Breast epithelium (tissue), 4 donors: Measurements from ENCODE around the gene ABCB8. TPM values are rescaled to one million over a fixed set of nuclear protein-coding genes. Genes with fewer than 3 reads are reported as not detected.

Experiments
- DNase-seq, 2 donors: peaks; one replicate each; pipeline ENCODE4 v3.0.0-alpha.2; 2019; ENCODE audit warnings: low spot score in 2 of 2
- H3K27ac ChIP-seq, 2 donors: fragments of 200-600 bp; sonication (generic) in 1 of 2; one replicate each; pipeline ENCODE4 v1.5.1; 2016 to 2019; ENCODE audit warnings: mild to moderate bottlenecking in 1 of 2
- H3K27me3 ChIP-seq, 2 donors: fragments of 200-600 bp; sonication (generic) in 1 of 2; one replicate each; pipeline versions ENCODE4 v1.5.1 to v1.6.0; 2017 to 2019; ENCODE audit warnings: control low read depth in 1 of 2, mild to moderate bottlenecking in 1 of 2
- H3K36me3 ChIP-seq: fragments of 200-600 bp; one replicate; pipeline ENCODE4 v1.5.1; 2019
- H3K4me1 ChIP-seq, 2 donors: fragments of 200-600 bp; sonication (generic); one replicate each; pipeline ENCODE4 v1.5.1; 2016 to 2019; ENCODE audit warnings: control low read depth in 1 of 2
- H3K4me3 ChIP-seq, 3 donors: fragments of 200-600 bp; sonication (generic); 1 replicate in 2 of 3; 2 replicates in 1 of 3; pipeline ENCODE4 v1.5.1; 2016 to 2019; ENCODE audit warnings: mild to moderate bottlenecking in 3 of 3, moderate library complexity in 2 of 3
- H3K9me3 ChIP-seq, 2 donors: fragments of 200-600 bp; sonication (generic) in 1 of 2; one replicate each; pipeline ENCODE4 v1.5.1; 2016 to 2019; ENCODE audit warnings: control low read depth in 1 of 2
- POLR2A ChIP-seq: fragments of 450-650 bp; IDR thresholded peaks from one replicate; pipeline ENCODE4 v1.6.1; 2016; ENCODE audit warnings: antibody characterized with exemption, mild to moderate bottlenecking, moderate library complexity
- POLR2AphosphoS5 ChIP-seq, 3 donors: sonication (generic); formaldehyde crosslinking; IDR thresholded peaks; one replicate each; pipeline ENCODE4 v1.6.1; 2017; ENCODE audit warnings: antibody characterized with exemption in 3 of 3
- intact Hi-C: fragments of 100-400 bp; cut with DNase I; formaldehyde crosslinking; loops from one replicate; pipeline ENCODE4 v1.15.1; 2023; ENCODE audit warnings: low total_unique reads
- total RNA-seq, 3 donors: library from RNA; depleted of rRNA; stranded (reverse); fragments of >200 nt; gene quantifications; one replicate each; pipeline ENCODE4 v1.1.0, GENCODE V29; 2016
- TF ChIP-seq, protein P1 (sequence below), 3 donors: fragments of 450-650 bp; IDR thresholded peaks; one replicate each; pipeline ENCODE4 v1.5.1; 2016 to 2017; ENCODE audit warnings: antibody characterized with exemption in 3 of 3, mild to moderate bottlenecking in 3 of 3, moderate library complexity in 3 of 3

The ABCB8 gene
- total RNA-seq, 3 donors from 2014 or later = 14.7 to 19.3 (median 17.6) TPM

DNA sequence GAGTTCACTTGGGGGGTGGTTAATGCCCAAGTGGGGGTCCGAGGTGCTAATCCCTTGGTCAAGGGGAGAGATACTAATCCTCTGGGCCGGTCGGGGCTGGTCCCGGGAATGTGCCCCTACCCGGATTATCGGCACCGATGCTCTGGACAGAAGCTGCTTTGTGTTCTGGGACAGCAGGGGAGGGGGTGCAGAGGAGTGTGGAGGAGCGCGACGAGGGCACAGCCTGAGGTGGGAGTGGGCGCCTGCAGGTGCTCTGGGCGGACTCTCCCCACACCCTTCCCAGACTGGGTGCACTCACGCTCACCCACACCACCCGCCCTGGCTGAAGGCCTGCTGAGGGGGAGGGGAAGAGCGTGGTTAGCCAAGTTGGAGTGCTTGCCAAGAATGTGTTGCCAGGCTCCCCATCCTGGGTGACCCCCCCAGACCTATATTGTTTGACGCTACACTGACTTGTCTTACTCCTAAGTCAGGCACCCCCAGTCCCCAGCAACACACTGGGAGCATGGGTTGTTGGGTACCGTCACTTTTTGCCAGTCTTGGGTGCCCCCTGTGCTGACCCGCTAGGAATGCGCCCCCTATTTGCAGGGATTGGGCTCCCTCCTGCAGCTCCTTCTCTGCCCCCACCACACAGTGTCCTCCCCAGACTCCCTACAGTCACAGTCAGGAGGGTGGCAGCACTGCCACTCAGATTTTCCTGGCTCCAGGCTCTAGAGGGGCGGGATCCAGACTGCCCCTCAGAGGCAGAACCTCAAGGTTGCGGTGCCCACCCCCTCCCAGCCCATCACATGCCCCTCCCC is 32.4 kb downstream of the ABCB8 start:
- DNase-seq = no peak
- Histone ChIP-seq H3K36me3 (no peaks in the 10 kb centered on the region), H3K4me1 (peaks cover 20 to 24% of the 10 kb centered on the region in 2 donors), H3K4me3 (peak overlapping the region; percentile 81 to 98 (median 86)), H3K27me3 (no peaks in the 10 kb centered on the region), H3K27ac (peak overlapping the region; percentile 97 to 100), H3K9me3 (no peaks in the 10 kb centered on the region)
- TF ChIP-seq POLR2A (no peak), POLR2AphosphoS5 (IDR thresholded peaks at IDR 0.05) (no peak)
- TF ChIP-seq, protein P1, sequence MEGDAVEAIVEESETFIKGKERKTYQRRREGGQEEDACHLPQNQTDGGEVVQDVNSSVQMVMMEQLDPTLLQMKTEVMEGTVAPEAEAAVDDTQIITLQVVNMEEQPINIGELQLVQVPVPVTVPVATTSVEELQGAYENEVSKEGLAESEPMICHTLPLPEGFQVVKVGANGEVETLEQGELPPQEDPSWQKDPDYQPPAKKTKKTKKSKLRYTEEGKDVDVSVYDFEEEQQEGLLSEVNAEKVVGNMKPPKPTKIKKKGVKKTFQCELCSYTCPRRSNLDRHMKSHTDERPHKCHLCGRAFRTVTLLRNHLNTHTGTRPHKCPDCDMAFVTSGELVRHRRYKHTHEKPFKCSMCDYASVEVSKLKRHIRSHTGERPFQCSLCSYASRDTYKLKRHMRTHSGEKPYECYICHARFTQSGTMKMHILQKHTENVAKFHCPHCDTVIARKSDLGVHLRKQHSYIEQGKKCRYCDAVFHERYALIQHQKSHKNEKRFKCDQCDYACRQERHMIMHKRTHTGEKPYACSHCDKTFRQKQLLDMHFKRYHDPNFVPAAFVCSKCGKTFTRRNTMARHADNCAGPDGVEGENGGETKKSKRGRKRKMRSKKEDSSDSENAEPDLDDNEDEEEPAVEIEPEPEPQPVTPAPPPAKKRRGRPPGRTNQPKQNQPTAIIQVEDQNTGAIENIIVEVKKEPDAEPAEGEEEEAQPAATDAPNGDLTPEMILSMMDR (IDR thresholded peaks at IDR 0.05) = no peak
- intact Hi-C loops = no loop called here

GRCh38 chr7:151061213-151062110 is 33.2 kb downstream of the ABCB8 start:
- no peaks in the 10 kb centered on the region for H3K36me3 ChIP-seq
- H3K27me3 ChIP-seq = no peaks in the 10 kb centered on the region
- H3K4me3 ChIP-seq = peak overlapping the region in 2 of 3 donors; percentile 86 to 98
- H3K27ac ChIP-seq = peak overlapping the region; percentile 81 to 89
- TF ChIP-seq POLR2AphosphoS5 (IDR thresholded peaks at IDR 0.05) = no peak
- TF ChIP-seq, protein P1 (IDR thresholded peaks at IDR 0.05) = no peak
- no peak for TF ChIP-seq POLR2A
- no peaks in the 10 kb centered on the region for H3K9me3 ChIP-seq
- DNase-seq = no peak
- intact Hi-C loops = no loop called here
- peaks cover 20 to 24% of the 10 kb centered on the region in 2 donors for H3K4me1 ChIP-seq

GRCh38 chr7:151062111-151062398 is 33.8 kb downstream of the ABCB8 start:
- Histone ChIP-seq H3K27ac (peak overlapping the region; percentile 81 to 89), H3K4me1 (peaks cover 20% of the 10 kb centered on the region in 2 donors), H3K9me3 (no peaks in the 10 kb centered on the region), H3K4me3 (peak overlapping the region in 2 of 3 donors; percentile 40 to 64), H3K27me3 (no peaks in the 10 kb centered on the region), H3K36me3 (no peaks in the 10 kb centered on the region)
- no peak for TF ChIP-seq POLR2A
- TF ChIP-seq, protein P1 (IDR thresholded peaks at IDR 0.05) = no peak
- no peak for TF ChIP-seq POLR2AphosphoS5 (IDR thresholded peaks at IDR 0.05)
- intact Hi-C loops = no loop called here
- no peak for DNase-seq

- Histone ChIP-seq H3K36me3 (peaks cover 3% of the 10 kb centered on the region), H3K4me3 (peak overlapping the region; percentile 29 to 64 (median 40)), H3K9me3 (no peaks in the 10 kb centered on the region), H3K27me3 (no peaks in the 10 kb centered on the region), H3K27ac (peak overlapping the region; percentile 81 to 89), H3K4me1 (peaks cover 16 to 20% of the 10 kb centered on the region in 2 donors)
- TF ChIP-seq, protein P1 (IDR thresholded peaks at IDR 0.05) = no peak
- TF ChIP-seq POLR2AphosphoS5 (IDR thresholded peaks at IDR 0.05) = no peak
- no peak for TF ChIP-seq POLR2A
- intact Hi-C loops = no loop called here
- no peak for DNase-seq
These were observed 34.4 kb downstream of the ABCB8 start for GRCh38 chr7:151062399-151063211.
